Omental fat pad (tissue), 4 donors: ENCODE measurements around the gene PPP2R2C. TPM values are rescaled to one million over a fixed set of nuclear protein-coding genes. Genes with fewer than 3 reads are reported as not detected.

Experiments used
- ATAC-seq: fragments of 150-250 bp; one replicate; pipeline ENCODE4 v1.9.1; 2016; ENCODE audit warnings: mild to moderate bottlenecking, moderate library complexity; ENCODE audit not compliant: low FRiP score
- DNase-seq: peaks from one replicate; pipeline ENCODE4 v3.0.0-alpha.2; 2019; ENCODE audit warnings: low spot score
- total RNA-seq, 4 donors: library from RNA; depleted of rRNA; stranded (reverse); fragments of >200 nt; gene quantifications; one replicate each; pipeline ENCODE4 v1.1.0, GENCODE V29; 2016
- TF ChIP-seq, protein P1 (sequence below), 3 donors: fragments of 450-650 bp; IDR thresholded peaks; one replicate each; pipeline ENCODE4 v1.5.1; 2016 to 2017; ENCODE audit warnings: antibody characterized with exemption in 3 of 3, mild to moderate bottlenecking in 3 of 3, moderate library complexity in 2 of 3

PPP2R2C gene
- total RNA-seq, 4 donors from 2014 or later = 0.38 to 1.7 (median 0.68) TPM

DNA sequence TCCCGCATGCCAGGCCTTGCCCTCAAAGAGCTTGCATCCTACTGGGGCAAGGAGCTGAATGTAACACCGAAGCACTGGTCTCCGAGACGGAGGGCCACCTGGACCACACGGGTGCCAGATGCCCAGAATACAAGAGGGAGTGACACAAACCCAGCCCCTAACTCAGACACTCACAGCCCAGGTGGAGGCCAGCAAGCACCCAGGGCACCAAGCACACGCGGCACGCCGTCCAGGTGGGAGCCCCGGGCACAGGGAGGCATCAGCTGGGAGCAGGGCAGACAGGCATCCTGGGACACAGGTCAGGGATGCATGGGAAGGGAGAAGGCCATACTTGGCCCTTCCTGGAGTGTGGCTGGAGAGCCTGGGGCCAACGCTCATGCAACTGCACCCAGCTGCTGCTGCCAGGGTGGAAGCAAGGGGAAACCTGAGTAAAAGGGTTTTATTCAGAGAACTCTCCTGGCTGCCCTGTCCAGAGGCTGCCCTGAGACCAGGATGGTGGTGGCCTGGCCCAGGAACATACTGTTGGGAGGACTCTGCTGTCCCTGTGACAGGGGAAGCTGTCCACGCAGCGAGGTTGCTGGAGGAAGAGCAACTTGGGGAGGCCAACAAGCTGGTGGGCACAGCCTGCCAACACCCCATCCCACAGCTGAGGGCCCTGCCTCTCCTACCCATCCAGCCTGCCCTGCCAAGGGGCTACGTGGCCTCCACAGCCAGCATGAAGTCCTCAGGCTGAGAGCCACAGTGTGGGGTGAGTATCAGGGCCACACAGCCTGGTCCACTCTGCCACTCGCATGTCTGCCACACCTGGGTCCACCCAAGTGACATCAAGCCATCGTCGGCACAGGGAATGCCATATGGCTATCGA lies 22.2 kb upstream of the PPP2R2C start:
- DNase-seq (no peak), ATAC-seq (no peak)
- TF ChIP-seq, protein P1, sequence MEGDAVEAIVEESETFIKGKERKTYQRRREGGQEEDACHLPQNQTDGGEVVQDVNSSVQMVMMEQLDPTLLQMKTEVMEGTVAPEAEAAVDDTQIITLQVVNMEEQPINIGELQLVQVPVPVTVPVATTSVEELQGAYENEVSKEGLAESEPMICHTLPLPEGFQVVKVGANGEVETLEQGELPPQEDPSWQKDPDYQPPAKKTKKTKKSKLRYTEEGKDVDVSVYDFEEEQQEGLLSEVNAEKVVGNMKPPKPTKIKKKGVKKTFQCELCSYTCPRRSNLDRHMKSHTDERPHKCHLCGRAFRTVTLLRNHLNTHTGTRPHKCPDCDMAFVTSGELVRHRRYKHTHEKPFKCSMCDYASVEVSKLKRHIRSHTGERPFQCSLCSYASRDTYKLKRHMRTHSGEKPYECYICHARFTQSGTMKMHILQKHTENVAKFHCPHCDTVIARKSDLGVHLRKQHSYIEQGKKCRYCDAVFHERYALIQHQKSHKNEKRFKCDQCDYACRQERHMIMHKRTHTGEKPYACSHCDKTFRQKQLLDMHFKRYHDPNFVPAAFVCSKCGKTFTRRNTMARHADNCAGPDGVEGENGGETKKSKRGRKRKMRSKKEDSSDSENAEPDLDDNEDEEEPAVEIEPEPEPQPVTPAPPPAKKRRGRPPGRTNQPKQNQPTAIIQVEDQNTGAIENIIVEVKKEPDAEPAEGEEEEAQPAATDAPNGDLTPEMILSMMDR (IDR thresholded peaks at IDR 0.05) = no peak

DNA sequence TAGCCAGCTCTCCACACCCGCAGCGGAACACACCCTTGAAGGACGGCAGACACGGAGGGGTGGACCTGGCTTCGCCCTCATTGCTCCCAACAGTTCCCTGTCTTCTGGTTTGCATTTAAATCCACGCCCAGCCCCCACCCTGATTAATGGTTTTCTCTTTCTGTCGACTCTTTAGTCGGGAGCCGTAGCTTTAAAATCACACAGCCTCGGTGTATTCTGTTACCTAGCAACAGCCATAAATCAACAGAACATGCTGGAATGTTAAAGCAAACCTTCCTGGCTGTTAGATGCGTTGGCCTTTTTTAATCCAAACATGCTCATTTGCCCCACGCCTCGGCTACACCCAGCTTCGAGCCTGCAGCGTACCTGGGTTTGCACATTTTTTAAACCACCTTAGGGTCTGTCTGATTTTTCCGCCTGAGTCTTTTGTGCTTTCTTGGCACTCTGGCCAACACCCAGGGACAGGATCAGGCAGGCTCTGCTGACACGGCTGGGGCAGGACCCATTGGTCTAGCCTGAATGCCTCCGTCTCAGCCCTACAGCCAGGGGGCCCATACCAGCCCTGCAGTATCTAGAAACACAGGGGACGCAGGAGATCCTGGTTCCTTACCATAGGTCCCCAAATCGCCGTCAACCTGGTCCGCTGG lies 21.4 kb upstream of the PPP2R2C start:
- ATAC-seq = no peak
- TF ChIP-seq, protein P1 (IDR thresholded peaks at IDR 0.05) = no peak

DNA sequence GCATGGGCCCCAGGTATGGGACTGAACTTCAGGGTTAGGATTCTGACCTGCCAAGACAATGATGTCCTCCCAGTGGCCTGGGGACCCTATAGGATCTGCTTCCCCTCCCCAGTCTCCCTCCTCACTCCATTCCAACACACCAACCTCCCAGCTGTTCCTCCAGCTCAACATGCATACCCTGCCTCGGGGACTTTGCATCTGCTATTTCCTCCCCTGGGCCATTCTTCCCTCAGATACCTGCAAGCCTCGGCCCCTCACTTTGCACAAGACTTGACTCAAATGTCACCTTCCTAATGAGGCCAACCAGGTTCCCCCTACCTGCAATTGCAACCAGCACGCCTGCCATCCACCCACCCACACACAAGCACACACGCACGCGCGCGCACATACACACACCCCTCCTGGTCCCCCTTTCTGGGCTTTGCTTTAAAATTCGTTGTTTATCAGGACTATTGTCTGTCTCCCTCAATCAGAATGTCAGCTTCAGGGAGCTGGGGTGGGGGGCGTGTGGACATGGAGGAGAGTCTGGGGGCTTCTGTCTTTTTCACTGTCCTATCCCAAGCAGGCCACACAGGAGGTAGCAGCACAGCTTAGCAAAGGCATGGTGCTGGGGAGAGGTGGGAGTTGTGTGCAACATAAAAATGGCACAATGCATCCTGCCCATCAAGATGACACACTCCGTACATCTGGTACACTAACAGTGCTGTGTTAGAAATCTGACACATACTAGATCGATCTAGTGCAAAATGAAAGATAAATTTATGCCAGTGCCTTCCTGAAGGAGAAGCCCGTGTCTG lies 20.6 kb upstream of the PPP2R2C start:
- TF ChIP-seq, protein P1 (IDR thresholded peaks at IDR 0.05) = no peak
- DNase-seq (no peak), ATAC-seq (no peak)

More for the DNA sequence above, 21.4 kb upstream of the PPP2R2C start:
- no peak for DNase-seq

DNA sequence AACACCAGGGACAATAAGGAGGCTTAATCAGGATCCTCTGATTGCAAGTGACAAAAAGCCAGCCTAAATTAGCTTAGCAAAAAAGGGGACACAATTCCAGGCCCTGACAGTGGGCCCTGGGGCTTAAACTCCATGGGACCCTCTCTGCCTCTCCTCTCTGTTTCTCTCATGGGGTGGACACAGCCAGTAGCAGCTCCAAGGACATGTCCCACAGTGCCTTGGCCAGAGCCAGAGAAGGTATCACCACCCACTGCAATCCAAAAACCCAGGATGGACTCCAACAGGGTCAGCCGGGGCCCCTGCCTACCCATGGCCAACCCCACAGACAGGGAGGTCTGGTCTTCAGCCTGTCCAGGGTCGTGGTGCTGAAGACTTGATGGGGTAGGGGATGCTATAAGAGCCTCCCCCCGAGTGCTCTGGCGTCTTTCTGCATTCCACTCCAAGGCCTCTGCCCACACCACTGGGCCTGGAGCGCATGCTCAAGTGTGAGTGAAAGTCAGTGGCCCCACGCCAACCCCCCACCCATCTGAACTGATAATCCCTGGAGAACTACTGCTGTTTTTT lies 19.7 kb upstream of the PPP2R2C start:
- DNase-seq = no peak
- TF ChIP-seq, protein P1 (IDR thresholded peaks at IDR 0.05) = no peak
- no peak for ATAC-seq

DNA sequence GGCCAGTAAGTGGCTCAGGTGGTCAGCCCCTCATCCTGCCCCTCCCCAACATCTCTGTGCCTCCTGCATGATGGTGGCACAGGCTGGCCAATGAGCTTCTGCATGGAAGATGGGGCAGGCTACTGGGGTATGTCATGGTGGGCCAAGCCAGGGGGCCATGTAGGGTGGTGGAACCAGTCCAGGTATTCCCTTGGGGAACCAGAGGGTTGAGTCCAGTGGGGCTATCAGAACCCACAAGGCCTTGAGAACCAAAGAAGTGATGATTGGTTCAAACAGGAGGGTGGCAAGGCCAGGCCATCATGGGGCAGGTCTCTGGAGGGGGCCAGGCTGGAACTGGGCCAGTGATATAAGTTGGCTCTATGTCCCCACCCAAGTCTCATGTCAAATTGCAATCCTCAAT lies 18.8 kb upstream of the PPP2R2C start:
- DNase-seq = no peak
- no peak for ATAC-seq
- TF ChIP-seq, protein P1 (IDR thresholded peaks at IDR 0.05) = no peak

DNA sequence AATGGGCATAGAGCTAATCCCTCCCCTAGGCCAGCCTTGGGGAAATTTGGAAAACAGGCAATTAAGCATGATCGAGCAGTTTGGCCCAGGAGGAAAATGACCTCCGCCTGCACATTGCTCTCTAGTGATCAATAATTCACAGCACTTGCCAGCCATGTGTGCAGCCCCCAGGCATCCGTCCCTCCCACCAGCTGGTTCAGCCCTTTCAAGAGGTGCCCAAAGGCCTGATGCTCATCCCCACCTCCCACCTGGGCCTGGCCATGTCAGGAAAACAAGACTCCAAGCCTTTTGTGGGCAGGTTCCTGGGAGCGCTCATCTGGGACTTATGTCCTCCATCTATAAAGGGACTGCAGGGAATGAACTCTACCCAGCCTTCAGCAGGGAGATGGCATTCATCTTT lies 17.5 kb upstream of the PPP2R2C start:
- no peak for DNase-seq
- TF ChIP-seq, protein P1 (IDR thresholded peaks at IDR 0.05) = no peak

More for the DNA sequence above, 17.5 kb upstream of the PPP2R2C start:
- no peak for ATAC-seq
